Measurements from ENCODE around the gene ATXN1.

The ATXN1 gene

DNA sequence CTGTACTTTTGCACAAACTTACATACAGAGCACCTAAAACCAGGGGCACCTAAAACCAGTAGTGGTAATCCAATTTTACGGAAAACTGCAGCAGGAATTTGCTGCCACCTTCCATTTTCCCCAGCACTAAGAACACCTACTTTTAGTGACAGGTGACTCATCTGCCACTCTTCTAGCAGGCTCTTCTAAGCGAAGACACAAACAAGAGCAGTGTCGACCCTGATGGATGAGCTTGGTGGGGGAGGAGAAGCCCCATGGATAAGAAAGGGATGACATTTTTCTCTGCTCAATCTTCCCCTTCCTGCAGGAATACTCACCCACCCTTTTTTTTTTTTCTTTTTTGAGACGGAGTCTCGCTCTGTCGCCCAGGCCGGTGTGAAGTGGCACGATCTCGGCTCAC, 406.0 kb downstream of the ATXN1 start:
- no peak overlapping the region for H3K9ac ChIP-seq (ENCODE audit: low read length)
- no peaks in the 10 kb centered on the region for H3K79me2 ChIP-seq (ENCODE audit: insufficient read depth, low read length)
- no peaks in the 10 kb centered on the region for H3F3A ChIP-seq (ENCODE audit: insufficient read depth)
- H4K20me1 ChIP-seq (ENCODE audit: low read depth, low read length): no peaks in the 10 kb centered on the region
- no peaks in the 10 kb centered on the region for H3K36me3 ChIP-seq (ENCODE audit: low read length)
- H3K4me2 ChIP-seq (ENCODE audit: low read depth, low read length, poor library complexity, severe bottlenecking): no peak overlapping the region
- no peak overlapping the region for H3K27ac ChIP-seq (ENCODE audit: low read depth, low read length)
- H2AFZ ChIP-seq (ENCODE audit: low read depth, low read length, severe bottlenecking): no peak overlapping the region
- no peaks in the 10 kb centered on the region for H3K27me3 ChIP-seq (ENCODE audit: low read length)
- H3K9me3 ChIP-seq (ENCODE audit: insufficient read depth, low read length): no peaks in the 10 kb centered on the region
- no peak overlapping the region for H3K4me3 ChIP-seq (ENCODE audit: insufficient read depth, low read length, poor library complexity, severe bottlenecking)
- no peaks in the 10 kb centered on the region for H3K9me2 ChIP-seq (replicated peaks; ENCODE audit: insufficient read depth, low read length)
- no peak for TF ChIP-seq EZH2phosphoT487 (conservative IDR thresholded peaks at IDR 0.05; ENCODE audit: low read length)
- TF ChIP-seq, protein P1, sequence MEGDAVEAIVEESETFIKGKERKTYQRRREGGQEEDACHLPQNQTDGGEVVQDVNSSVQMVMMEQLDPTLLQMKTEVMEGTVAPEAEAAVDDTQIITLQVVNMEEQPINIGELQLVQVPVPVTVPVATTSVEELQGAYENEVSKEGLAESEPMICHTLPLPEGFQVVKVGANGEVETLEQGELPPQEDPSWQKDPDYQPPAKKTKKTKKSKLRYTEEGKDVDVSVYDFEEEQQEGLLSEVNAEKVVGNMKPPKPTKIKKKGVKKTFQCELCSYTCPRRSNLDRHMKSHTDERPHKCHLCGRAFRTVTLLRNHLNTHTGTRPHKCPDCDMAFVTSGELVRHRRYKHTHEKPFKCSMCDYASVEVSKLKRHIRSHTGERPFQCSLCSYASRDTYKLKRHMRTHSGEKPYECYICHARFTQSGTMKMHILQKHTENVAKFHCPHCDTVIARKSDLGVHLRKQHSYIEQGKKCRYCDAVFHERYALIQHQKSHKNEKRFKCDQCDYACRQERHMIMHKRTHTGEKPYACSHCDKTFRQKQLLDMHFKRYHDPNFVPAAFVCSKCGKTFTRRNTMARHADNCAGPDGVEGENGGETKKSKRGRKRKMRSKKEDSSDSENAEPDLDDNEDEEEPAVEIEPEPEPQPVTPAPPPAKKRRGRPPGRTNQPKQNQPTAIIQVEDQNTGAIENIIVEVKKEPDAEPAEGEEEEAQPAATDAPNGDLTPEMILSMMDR (IDR thresholded peaks at IDR 0.05; ENCODE audit: insufficient read depth, low read length, poor library complexity, severe bottlenecking): no peak

DNA sequence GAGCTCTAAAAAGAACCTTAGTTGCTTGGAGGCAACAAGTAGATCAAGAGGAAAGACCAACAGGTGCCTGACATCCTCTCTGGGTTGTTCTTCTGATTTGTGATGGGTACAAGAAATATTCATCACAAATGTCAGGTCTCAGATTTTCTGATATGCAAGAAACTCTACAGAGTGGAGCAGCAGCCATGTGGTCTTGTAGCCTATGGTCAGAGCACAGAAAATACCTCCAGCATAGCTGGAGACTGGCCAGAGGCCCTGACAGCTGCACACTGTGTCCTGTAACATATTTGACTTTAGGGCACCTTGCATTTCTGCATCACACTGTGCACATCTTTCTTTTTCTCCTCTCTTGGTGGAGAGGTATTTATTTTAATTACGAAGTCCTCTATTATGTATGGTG, 406.6 kb downstream of the ATXN1 start:
- Histone ChIP-seq H3K4me3 (ENCODE audit: insufficient read depth, low read length, poor library complexity, severe bottlenecking) (no peak overlapping the region), H3K9me2 (replicated peaks; ENCODE audit: insufficient read depth, low read length) (no peaks in the 10 kb centered on the region), H3K36me3 (ENCODE audit: low read length) (no peaks in the 10 kb centered on the region), H3F3A (ENCODE audit: insufficient read depth) (no peaks in the 10 kb centered on the region), H4K20me1 (ENCODE audit: low read depth, low read length) (no peaks in the 10 kb centered on the region), H3K27ac (ENCODE audit: low read depth, low read length) (no peak overlapping the region), H3K27me3 (ENCODE audit: low read length) (no peaks in the 10 kb centered on the region), H3K9me3 (ENCODE audit: insufficient read depth, low read length) (no peaks in the 10 kb centered on the region), H3K9ac (ENCODE audit: low read length) (no peak overlapping the region), H3K4me2 (ENCODE audit: low read depth, low read length, poor library complexity, severe bottlenecking) (no peak overlapping the region), H3K79me2 (ENCODE audit: insufficient read depth, low read length) (no peaks in the 10 kb centered on the region), H2AFZ (ENCODE audit: low read depth, low read length, severe bottlenecking) (no peak overlapping the region)
- TF ChIP-seq EZH2phosphoT487 (conservative IDR thresholded peaks at IDR 0.05; ENCODE audit: low read length): no peak
- TF ChIP-seq, protein P1 (IDR thresholded peaks at IDR 0.05; ENCODE audit: insufficient read depth, low read length, poor library complexity, severe bottlenecking): no peak

DNA sequence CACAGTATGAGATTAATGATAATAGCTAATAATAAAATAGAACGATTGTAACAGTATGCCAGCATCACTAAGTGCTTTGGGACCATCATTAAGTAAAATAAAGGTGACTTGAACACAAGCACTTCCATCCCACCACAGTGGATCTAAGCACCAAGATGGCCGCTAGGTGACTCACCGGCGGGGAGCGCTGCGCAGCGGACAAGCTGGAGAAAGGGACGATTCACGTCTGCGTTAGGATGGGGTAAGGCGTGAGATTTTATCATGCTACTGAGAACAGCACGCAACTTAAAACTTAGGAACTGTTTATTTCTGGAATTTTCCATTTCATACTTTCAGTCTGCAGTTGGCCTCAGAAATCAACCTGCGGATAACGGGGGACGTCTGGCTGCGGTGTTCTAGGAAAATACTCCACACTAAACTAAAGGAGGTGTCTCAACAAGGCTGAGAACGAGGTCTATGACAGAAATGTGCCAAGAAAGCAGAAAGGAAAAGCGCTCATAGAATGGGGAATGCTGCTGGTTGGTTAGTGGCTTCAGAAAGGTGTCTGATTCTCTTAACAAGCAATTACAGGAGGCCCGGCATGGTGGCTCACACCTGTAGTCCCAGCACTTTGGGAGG, 408.3 kb downstream of the ATXN1 start:
- Histone ChIP-seq H3K9me2 (replicated peaks; ENCODE audit: insufficient read depth, low read length) (no peaks in the 10 kb centered on the region), H3F3A (ENCODE audit: insufficient read depth) (no peaks in the 10 kb centered on the region), H3K36me3 (ENCODE audit: low read length) (no peaks in the 10 kb centered on the region), H3K9ac (ENCODE audit: low read length) (no peak overlapping the region), H3K79me2 (ENCODE audit: insufficient read depth, low read length) (no peaks in the 10 kb centered on the region), H3K4me3 (ENCODE audit: insufficient read depth, low read length, poor library complexity, severe bottlenecking) (no peak overlapping the region), H3K4me2 (ENCODE audit: low read depth, low read length, poor library complexity, severe bottlenecking) (no peak overlapping the region), H3K27me3 (ENCODE audit: low read length) (no peaks in the 10 kb centered on the region), H4K20me1 (ENCODE audit: low read depth, low read length) (no peaks in the 10 kb centered on the region), H3K9me3 (ENCODE audit: insufficient read depth, low read length) (no peaks in the 10 kb centered on the region), H3K27ac (ENCODE audit: low read depth, low read length) (no peak overlapping the region), H2AFZ (ENCODE audit: low read depth, low read length, severe bottlenecking) (no peak overlapping the region)
- no peak for TF ChIP-seq EZH2phosphoT487 (conservative IDR thresholded peaks at IDR 0.05; ENCODE audit: low read length)
- TF ChIP-seq, protein P1 (IDR thresholded peaks at IDR 0.05; ENCODE audit: insufficient read depth, low read length, poor library complexity, severe bottlenecking): no peak
